H1 (cell line): ENCODE results near the gene RNU5D-1. TPM values are rescaled to one million over a fixed set of nuclear protein-coding genes. Genes with fewer than 3 reads are reported as not detected.
A peak's percentile ranks its signal among the peaks of the same experiment; 100 is the strongest.

Source experiments
- CTCF ChIA-PET: fragments of 300-600 bp; sonication (Branson Sonifier 250); formaldehyde crosslinking; loops from one replicate; lab custom pipeline; 2021; ENCODE audit not compliant: partially characterized antibody; lab: Charles Lee
- POLR2A ChIA-PET: fragments of 300-600 bp; sonication (Branson Sonifier 250); formaldehyde crosslinking; loops from one replicate; lab custom pipeline; 2021; ENCODE audit warnings: inconsistent platforms; ENCODE audit not compliant: partially characterized antibody; lab: Charles Lee
- DNase-seq, 2 experiments: peaks; one replicate each; pipeline versions ENCODE4 v3.0.0 to v3.0.0-alpha.2; 2010 to 2022; ENCODE audit warnings: low spot score in 2 of 2, low read depth in 1 of 2, mixed read lengths in 1 of 2
- FAIRE-seq: peaks from 2 replicates; lab custom pipeline; 2011; peaks lifted over from hg19 to GRCh38; lab: Jason Lieb, UNC
- H2AFZ ChIP-seq: 2 replicates; pipeline ENCODE4 v1.8.1; 2012; ENCODE audit warnings: low read length, inconsistent platforms
- H2AK5ac ChIP-seq: 2 replicates; pipeline ENCODE4 v1.6.1; 2013; ENCODE audit warnings: low read depth, low read length
- H2BK120ac ChIP-seq: replicated peaks from 2 replicates; pipeline ENCODE3; 2013; ENCODE audit warnings: low read depth, low read length, inconsistent platforms
- H2BK12ac ChIP-seq: 2 replicates; pipeline ENCODE4 v1.6.1; 2013; ENCODE audit warnings: low read depth, low read length
- H2BK15ac ChIP-seq: 2 replicates; pipeline ENCODE4 v1.6.1; 2013; ENCODE audit warnings: low read length
- H2BK20ac ChIP-seq: 2 replicates; pipeline ENCODE4 v1.6.1; 2013; ENCODE audit warnings: low read length
- H2BK5ac ChIP-seq: 2 replicates; pipeline ENCODE4 v1.6.1; 2013; ENCODE audit warnings: low read depth, low read length
- H3K14ac ChIP-seq: 2 replicates; pipeline ENCODE4 v1.6.1; 2013; ENCODE audit warnings: inconsistent platforms; ENCODE audit not compliant: insufficient read length
- H3K18ac ChIP-seq: 2 replicates; pipeline ENCODE4 v1.6.1; 2013; ENCODE audit warnings: low read length; ENCODE audit errors: extremely low read depth
- H3K23ac ChIP-seq: 2 replicates; pipeline ENCODE4 v1.6.1; 2013; ENCODE audit warnings: inconsistent platforms; ENCODE audit not compliant: insufficient read length
- H3K23me2 ChIP-seq: 2 replicates; pipeline ENCODE4 v1.6.1; 2013; ENCODE audit warnings: low read depth, low read length
- H3K27ac ChIP-seq: 2 replicates; pipeline ENCODE4 v1.6.1; 2011; ENCODE audit warnings: low read depth, low read length, inconsistent platforms
- H3K27me3 ChIP-seq, 4 experiments: replicated peaks in 1 of 4; 1 replicate in 1 of 4; 2 replicates in 3 of 4; pipeline versions ENCODE4 v1.6.1 to v1.8.1; 2011 to 2013; ENCODE audit warnings: low read length in 3 of 4, mild to moderate bottlenecking in 3 of 4, inconsistent platforms in 2 of 4, mixed read lengths in 2 of 4, moderate library complexity in 1 of 4; ENCODE audit not compliant: control insufficient read depth in 3 of 4, insufficient read depth in 3 of 4; ENCODE audit errors: extremely low read depth in 1 of 4
- H3K36me3 ChIP-seq, 4 experiments: 2 replicates each; pipeline versions ENCODE4 v1.6.1 to v1.8.1; 2011 to 2013; ENCODE audit warnings: mild to moderate bottlenecking in 4 of 4, low read length in 3 of 4, moderate library complexity in 2 of 4, control low read depth in 1 of 4, inconsistent platforms in 1 of 4; ENCODE audit not compliant: insufficient read depth in 4 of 4, control insufficient read depth in 2 of 4
- H3K4ac ChIP-seq: replicated peaks from 2 replicates; pipeline ENCODE3; 2013; ENCODE audit warnings: low read length, low read depth, mixed read lengths, inconsistent platforms; ENCODE audit not compliant: insufficient read length
- H3K4me1 ChIP-seq, 4 experiments: replicated peaks in 1 of 4; 1 replicate in 1 of 4; 2 replicates in 3 of 4; pipeline versions ENCODE4 v1.6.1 to v1.8.1; 2011 to 2013; ENCODE audit warnings: low read length in 3 of 4, inconsistent platforms in 2 of 4, mixed read lengths in 1 of 4; ENCODE audit not compliant: insufficient read depth in 4 of 4, control insufficient read depth in 3 of 4
- H3K4me2 ChIP-seq, 2 experiments: 2 replicates each; pipeline versions ENCODE4 v1.6.1 to v1.8.1; 2011 to 2013; ENCODE audit warnings: low read depth in 2 of 2, low read length in 2 of 2, control low read depth in 1 of 2, inconsistent platforms in 1 of 2, mild to moderate bottlenecking in 1 of 2; ENCODE audit not compliant: insufficient read depth in 1 of 2
- H3K4me3 ChIP-seq, 4 experiments: fragments of 200-600, 300-600 bp in 1 of 4; sonication (generic), shearing (Covaris generic), sonication (Bioruptor Twin) in 1 of 4; 2 replicates each; pipeline versions ENCODE4 v1.5.1 to v1.8.1; 2011 to 2016; ENCODE audit warnings: low read length in 4 of 4, low read depth in 3 of 4, control low read depth in 2 of 4, inconsistent platforms in 2 of 4, mild to moderate bottlenecking in 2 of 4, mixed read lengths in 1 of 4, moderate library complexity in 1 of 4; ENCODE audit not compliant: insufficient read depth in 2 of 4; ENCODE audit errors: extremely low read depth in 1 of 4
- H3K56ac ChIP-seq: replicated peaks from 2 replicates; pipeline ENCODE3; 2013; ENCODE audit warnings: low read depth, mild to moderate bottlenecking, mixed read lengths, low read length, inconsistent platforms; ENCODE audit not compliant: insufficient read length
- H3K79me1 ChIP-seq: 2 replicates; pipeline ENCODE4 v1.6.1; 2013; ENCODE audit warnings: low read depth, low read length, control low read depth
- H3K79me2 ChIP-seq, 2 experiments: 2 replicates each; pipeline versions ENCODE4 v1.6.1 to v1.8.1; 2012 to 2013; ENCODE audit warnings: low read length in 2 of 2, mild to moderate bottlenecking in 2 of 2, inconsistent platforms in 1 of 2; ENCODE audit not compliant: insufficient read depth in 2 of 2, control insufficient read depth in 1 of 2
- H3K9ac ChIP-seq, 4 experiments: replicated peaks in 1 of 4; 1 replicate in 1 of 4; 2 replicates in 3 of 4; pipeline versions ENCODE4 v1.6.1 to v1.8.1; 2011 to 2013; ENCODE audit warnings: low read depth in 3 of 4, low read length in 3 of 4, control low read depth in 2 of 4, mild to moderate bottlenecking in 2 of 4, moderate library complexity in 2 of 4, inconsistent platforms in 1 of 4; ENCODE audit errors: extremely low read depth in 1 of 4
- H3K9me3 ChIP-seq, 2 experiments: 2 replicates each; pipeline versions ENCODE4 v1.6.1 to v1.8.1; 2012 to 2013; ENCODE audit warnings: mild to moderate bottlenecking in 2 of 2, moderate library complexity in 2 of 2, control low read depth in 1 of 2, inconsistent platforms in 1 of 2, low read depth in 1 of 2, low read length in 1 of 2, mixed read lengths in 1 of 2; ENCODE audit not compliant: insufficient read depth in 2 of 2
- H4K20me1 ChIP-seq, 2 experiments: replicated peaks in 1 of 2; 2 replicates each; pipeline versions ENCODE3 to v1.8.1; 2011 to 2013; ENCODE audit warnings: inconsistent platforms in 2 of 2, low read length in 2 of 2, mild to moderate bottlenecking in 1 of 2; ENCODE audit not compliant: insufficient read depth in 2 of 2, control insufficient read depth in 1 of 2
- H4K5ac ChIP-seq: 2 replicates; pipeline ENCODE4 v1.6.1; 2013; ENCODE audit warnings: low read length, low read depth, mixed read lengths, inconsistent platforms; ENCODE audit not compliant: insufficient read length
- H4K8ac ChIP-seq: 2 replicates; pipeline ENCODE4 v1.8.0; 2013; ENCODE audit warnings: mild to moderate bottlenecking, moderate library complexity, low read length, inconsistent platforms; ENCODE audit not compliant: insufficient read depth; ENCODE audit errors: extremely low read depth
- H4K91ac ChIP-seq: replicated peaks from 2 replicates; pipeline ENCODE3; 2013; ENCODE audit warnings: low read length, mixed read lengths, inconsistent platforms; ENCODE audit not compliant: insufficient read length
- ATF2 ChIP-seq: IDR thresholded peaks from 2 replicates; pipeline ENCODE4 v1.6.1; 2012; ENCODE audit warnings: low read length, inconsistent platforms
- POLR2A ChIP-seq, 2 experiments: IDR thresholded peaks; 1 replicate in 1 of 2; 2 replicates in 1 of 2; pipeline ENCODE4 v1.6.1; 2011; ENCODE audit warnings: low read depth in 2 of 2, low read length in 2 of 2, mild to moderate bottlenecking in 2 of 2; ENCODE audit errors: control extremely low read depth in 1 of 2
- POLR2AphosphoS5 ChIP-seq: IDR thresholded peaks from 2 replicates; pipeline ENCODE4 v1.6.1; 2011; ENCODE audit warnings: low read depth, low read length
- SIN3A ChIP-seq, 2 experiments: IDR thresholded peaks in 1 of 2; conservative IDR thresholded peaks in 1 of 2; 2 replicates each; pipeline ENCODE4 v1.6.1; 2011 to 2012; ENCODE audit warnings: low read length in 2 of 2, improper control_type of control experiment in 1 of 2, low read depth in 1 of 2, mild to moderate bottlenecking in 1 of 2
- TAF7 ChIP-seq: optimal IDR thresholded peaks from 2 replicates; pipeline ENCODE3; 2011; ENCODE audit warnings: low read depth, mild to moderate bottlenecking, inconsistent platforms, low read length, moderate library complexity, borderline replicate concordance
- WGBS, 2 experiments: shearing (Covaris generic) in 1 of 2; methylation state at CpG; one replicate each; pipeline versions ENCODE4 v1.1.6 to v1.1.7; 2013 to 2015; ENCODE audit warnings: low lambda C conversion rate in 2 of 2, mixed read lengths in 2 of 2, inconsistent platforms in 1 of 2, low coverage in 1 of 2, missing lambda C conversion rate in 1 of 2; ENCODE audit not compliant: insufficient replicate concordance in 2 of 2, insufficient coverage in 1 of 2, insufficient read length in 1 of 2; ENCODE audit errors: extremely low coverage in 1 of 2, missing lambda C conversion rate in 1 of 2; 5-methylcytosine and 5-hydroxymethylcytosine counted together
- polyA plus RNA-seq, 7 experiments: library from polyadenylated mRNA; depleted of rRNA in 3 of 7; stranded (reverse) in 5 of 7; unstranded in 2 of 7; fragments of >200 nt in 5 of 7; fragments of 200-250 nt in 2 of 7; gene quantifications; 1 replicate in 5 of 7; 2 replicates in 1 of 7; 4 replicates in 1 of 7; pipeline versions ENCODE4 v1.2.1 to v1.2.3, GENCODE V29; 2011 to 2013; ENCODE audit warnings: missing spikeins in 2 of 7, mixed read lengths in 2 of 7
- total RNA-seq: library from RNA; stranded (reverse); fragmentation: NEBNext Ultra II Directional; extraction: Animal tissue kit (Norgen Biotek cat#: 25700); gene quantifications from 2 replicates; pipeline ENCODE4 v1.2.1, GENCODE V29; 2021

RNU5D-1 gene
- total and polyA plus RNA-seq, 2 of the 8 experiments (the other 6 are each of a cell fraction or from before 2014, with no cell fraction given): under 0.01 TPM; not detected in 1

- CTCF ChIA-PET: interaction anchor here (0.6 to 3.0 kb wide), 7 partner anchors 9 to 523 kb away, joined by 3 to 11 read pairs (median 3); no protein-coding TSS in a partner anchor
- peaks cover 12% of the 10 kb centered on the region for H3K23me2 ChIP-seq
- FAIRE-seq: no peak
These were observed 49.7 kb upstream of the RNU5D-1 start for GRCh38 chr1:44780583-44781121.

More at GRCh38 chr1:44780583-44781121, 49.7 kb upstream of the RNU5D-1 start:
- Histone ChIP-seq H2AFZ (no peak overlapping the region), H4K20me1 (peaks cover 13 to 21% of the 10 kb centered on the region in 2 experiments), H4K5ac (no peak overlapping the region), H2BK5ac (no peak overlapping the region), H2BK20ac (no peak overlapping the region), H3K27me3 (peaks cover 0 to 3% (median 0%) of the 10 kb centered on the region in 4 experiments; a peak in 3 of 7 replicates), H2AK5ac (no peak overlapping the region), H3K56ac (no peak overlapping the region), H2BK15ac (no peak overlapping the region), H3K14ac (no peak overlapping the region), H3K4me2 (no peak overlapping the region), H3K27ac (no peak overlapping the region), H3K4ac (no peak overlapping the region), H3K9ac (no peak overlapping the region), H3K4me1 (peaks cover 0 to 18% (median 9%) of the 10 kb centered on the region in 4 experiments; a peak in 6 of 7 replicates), H2BK120ac (no peak overlapping the region), H3K23ac (no peak overlapping the region), H3K79me1 (peaks cover 3% of the 10 kb centered on the region; the same call in 1 of the 2 replicates), H3K9me3 (no peaks in the 10 kb centered on the region), H4K91ac (no peak overlapping the region), H2BK12ac (no peak overlapping the region), H3K79me2 (peaks cover 15 to 30% of the 10 kb centered on the region in 2 experiments), H4K8ac (no peak overlapping the region), H3K36me3 (peaks cover 24 to 54% (median 34%) of the 10 kb centered on the region in 4 experiments), H3K4me3 (no peak overlapping the region), H3K18ac (no peak overlapping the region)
- TF ChIP-seq POLR2A (IDR thresholded peaks at IDR 0.05; ENCODE audit: control extremely low read depth in 1 of 2, low read depth in 2 of 2, low read length in 2 of 2) (peak in 1 of 2 experiments; percentile 65; a peak in 2 of 3 replicates), POLR2AphosphoS5 (peak; percentile 81), SIN3A (conservative IDR thresholded peaks at IDR 0.05 in 1 of 2, IDR thresholded peaks at IDR 0.05 in 1 of 2; ENCODE audit: low read depth in 1 of 2, low read length in 2 of 2) (no peak), TAF7 (no peak), ATF2 (0 out of 2 replicates have a peak, but pooled peaks have one; percentile 20)
- no peak for DNase-seq
- 93% methylated on average over 14 of the region's 14 CpGs; no CpG with 5 or more reads in 1 of the 2 experiments for WGBS, 2 experiments
- POLR2A ChIA-PET: interaction anchor here (0.7 to 23.6 kb wide), 18 partner anchors 8 to 548 kb away, joined by 4 to 428 read pairs (median 15); partner anchors contain the start of genes BEST4, BTBD19, DYNLT4 and KIF2C
